Thoracic aorta (tissue), 2 donors: Measurements from ENCODE around the gene TRIM65. TPM values are rescaled to one million over a fixed set of nuclear protein-coding genes. Genes with fewer than 3 reads are reported as not detected.
"Not testable (repeated sequence)": the region's sequence is repeated elsewhere in the genome, so short reads cannot be mapped to it uniquely, and the experiment has no call there.

ENCODE experiments used
- ATAC-seq: fragments of 150-250 bp; one replicate; pipeline ENCODE4 v1.8.0; 2017; ENCODE audit warnings: low read depth; ENCODE audit not compliant: insufficient number of reproducible peaks, low FRiP score
- DNase-seq: peaks from one replicate; pipeline ENCODE4 v3.0.0-alpha.2; 2020; ENCODE audit warnings: low spot score
- H3K27ac ChIP-seq, 2 donors: fragments of 200-600 bp; sonication (generic); 1 replicate in 1 of 2; 2 replicates in 1 of 2; pipeline ENCODE4 v1.5.1; 2016; ENCODE audit warnings: mild to moderate bottlenecking in 2 of 2, moderate library complexity in 2 of 2
- H3K27me3 ChIP-seq: fragments of 200-600 bp; sonication (generic); replicated peaks from 2 replicates; pipeline ENCODE4 v1.6.0; 2016; ENCODE audit warnings: mild to moderate bottlenecking; ENCODE audit not compliant: insufficient read depth
- H3K36me3 ChIP-seq: fragments of 200-600 bp; sonication (generic); one replicate; pipeline ENCODE4 v1.5.1; 2016
- H3K4me1 ChIP-seq, 2 donors: fragments of 200-600 bp; sonication (generic); 1 replicate in 1 of 2; 2 replicates in 1 of 2; pipeline versions ENCODE4 v1.5.1 to v1.6.0; 2016; ENCODE audit warnings: low read depth in 2 of 2, mild to moderate bottlenecking in 1 of 2; ENCODE audit not compliant: control insufficient read depth in 1 of 2
- H3K4me3 ChIP-seq: fragments of 200-600 bp; sonication (generic); 2 replicates; pipeline ENCODE4 v1.5.1; 2016; ENCODE audit warnings: mild to moderate bottlenecking
- H3K9me3 ChIP-seq: fragments of 200-600 bp; sonication (generic); 2 replicates; pipeline ENCODE4 v1.5.1; 2016
- CTCF ChIP-seq: fragments of 200-600 bp; sonication (generic); IDR thresholded peaks from one replicate; pipeline ENCODE4 v1.5.1; 2019; ENCODE audit warnings: antibody characterized with exemption
- total RNA-seq, 2 donors: library from RNA; depleted of rRNA; stranded (reverse); fragments of >200 nt; gene quantifications; one replicate each; pipeline versions ENCODE4 v1.1.0 to v1.2.3, GENCODE V29; 2016

TRIM65 gene
- total RNA-seq, 2 donors from 2014 or later, result 21.4 to 22.6 TPM

GRCh38 chr17:75892556-75893224 lies 4.1 kb downstream of the TRIM65 start:
- no peak for DNase-seq
- no peak overlapping the region for H3K27ac ChIP-seq

GRCh38 chr17:75891605-75892555 lies 4.9 kb downstream of the TRIM65 start:
- H3K4me1 ChIP-seq, result peaks cover 0 to 23% of the 10 kb centered on the region in 2 donors
- H3K36me3 ChIP-seq, result peaks cover 18% of the 10 kb centered on the region
- H3K27ac ChIP-seq, result no peak overlapping the region
- no peak for DNase-seq
- no peaks in the 10 kb centered on the region for H3K9me3 ChIP-seq
- ATAC-seq, result no peak
- TF ChIP-seq CTCF, result no peak
- H3K4me3 ChIP-seq, result no peak overlapping the region
- no peaks in the 10 kb centered on the region for H3K27me3 ChIP-seq

More at GRCh38 chr17:75892556-75893224, 4.1 kb downstream of the TRIM65 start:
- peaks cover 0 to 30% of the 10 kb centered on the region in 2 donors for H3K4me1 ChIP-seq
- no peaks in the 10 kb centered on the region for H3K27me3 ChIP-seq
- no peak for TF ChIP-seq CTCF
- no peak for ATAC-seq
- H3K9me3 ChIP-seq, result no peaks in the 10 kb centered on the region
- peaks cover 18% of the 10 kb centered on the region for H3K36me3 ChIP-seq
- no peak overlapping the region for H3K4me3 ChIP-seq

- DNase-seq, result no peak
- peaks cover 18% of the 10 kb centered on the region for H3K36me3 ChIP-seq
- no peak for ATAC-seq
These were observed 5.6 kb downstream of the TRIM65 start for GRCh38 chr17:75891022-75891604.

GRCh38 chr17:75889454-75889853 lies 7.3 kb downstream of the TRIM65 start:
- Histone ChIP-seq H3K4me3 (no peak overlapping the region), H3K9me3 (no peaks in the 10 kb centered on the region), H3K27ac (no peak overlapping the region), H3K27me3 (no peaks in the 10 kb centered on the region), H3K4me1 (peaks cover 0 to 7% of the 10 kb centered on the region in 2 donors), H3K36me3 (peaks cover 18% of the 10 kb centered on the region)
- ATAC-seq, result no peak
- no peak for DNase-seq
- no peak for TF ChIP-seq CTCF

More at GRCh38 chr17:75891022-75891604, 5.6 kb downstream of the TRIM65 start:
- H3K27ac ChIP-seq, result no peak overlapping the region
- no peaks in the 10 kb centered on the region for H3K27me3 ChIP-seq
- peaks cover 0 to 23% of the 10 kb centered on the region in 2 donors for H3K4me1 ChIP-seq
- no peak overlapping the region for H3K4me3 ChIP-seq
- TF ChIP-seq CTCF, result no peak
- H3K9me3 ChIP-seq, result no peaks in the 10 kb centered on the region

GRCh38 chr17:75888484-75888883 lies 8.3 kb downstream of the TRIM65 start:
- H3K36me3 ChIP-seq, result peaks cover 18% of the 10 kb centered on the region
- no peaks in the 10 kb centered on the region for H3K4me1 ChIP-seq
- H3K4me3 ChIP-seq, result no peak overlapping the region
- no peaks in the 10 kb centered on the region for H3K27me3 ChIP-seq
- ATAC-seq, result no peak
- H3K9me3 ChIP-seq, result no peaks in the 10 kb centered on the region
- TF ChIP-seq CTCF, result no peak
- H3K27ac ChIP-seq, result no peak overlapping the region
- DNase-seq, result no peak

GRCh38 chr17:75885860-75886259 lies 10.9 kb downstream of the TRIM65 start:
- not testable (repeated sequence) for H3K4me1 ChIP-seq, H3K9me3 ChIP-seq, ATAC-seq, H3K27me3 ChIP-seq, DNase-seq, H3K4me3 ChIP-seq, H3K27ac ChIP-seq
- peaks cover 10% of the 10 kb centered on the region for H3K36me3 ChIP-seq
